Glutamatergic neuron (in vitro differentiated cells): ENCODE results near the gene WDR70. TPM values are rescaled to one million over a fixed set of nuclear protein-coding genes. Genes with fewer than 3 reads are reported as not detected.
A peak's percentile ranks its signal among the peaks of the same experiment; 100 is the strongest.
"Not testable (repeated sequence)": the region's sequence is repeated elsewhere in the genome, so short reads cannot be mapped to it uniquely, and the experiment has no call there.

Experiments used
- DNase-seq: peaks from one replicate; pipeline ENCODE4 v3.0.0; 2022
- H3K27ac Mint-ChIP-seq: one replicate; pipeline ENCODE4 v1.8.0; 2020; ENCODE audit warnings: mild to moderate bottlenecking, mixed read lengths, inconsistent platforms; ENCODE audit not compliant: unreplicated experiment
- H3K27me3 Mint-ChIP-seq: one replicate; pipeline ENCODE4 v1.8.0; 2020; ENCODE audit warnings: mild to moderate bottlenecking, moderate library complexity, mixed read lengths, inconsistent platforms; ENCODE audit not compliant: unreplicated experiment
- H3K36me3 Mint-ChIP-seq: one replicate; pipeline ENCODE4 v1.8.0; 2020; ENCODE audit warnings: mild to moderate bottlenecking, mixed read lengths, inconsistent platforms; ENCODE audit not compliant: unreplicated experiment
- H3K4me1 Mint-ChIP-seq: one replicate; pipeline ENCODE4 v1.8.0; 2020; ENCODE audit warnings: mild to moderate bottlenecking, low read depth, mixed read lengths, inconsistent platforms; ENCODE audit not compliant: unreplicated experiment
- H3K4me3 Mint-ChIP-seq: one replicate; pipeline ENCODE4 v1.8.0; 2020; ENCODE audit warnings: mild to moderate bottlenecking, mixed read lengths, inconsistent platforms; ENCODE audit not compliant: unreplicated experiment
- H3K9me3 Mint-ChIP-seq: one replicate; pipeline ENCODE4 v1.8.0; 2020; ENCODE audit warnings: mild to moderate bottlenecking, moderate library complexity, mixed read lengths, inconsistent platforms; ENCODE audit not compliant: unreplicated experiment
- CTCF ChIP-seq: fragments of 200-600 bp; sonication (generic); IDR thresholded peaks from one replicate; pipeline ENCODE4 v1.5.0; 2021; ENCODE audit not compliant: partially characterized antibody, unreplicated experiment
- long read RNA-seq: library from polyadenylated mRNA; unstranded; transcript quantifications from one replicate; pipeline ENCODE4 v2.0.0, GENCODE V29; 2020; ENCODE audit not compliant: unreplicated experiment
- total RNA-seq: library from RNA; stranded (reverse); fragmentation: NEBNext Ultra II Directional; extraction: Animal tissue kit (Norgen Biotek cat#: 25700); gene quantifications from one replicate; pipeline ENCODE4 v1.2.1, GENCODE V29; 2021; ENCODE audit not compliant: unreplicated experiment

The WDR70 gene
- total RNA-seq = 38.1 TPM
- long read RNA-seq, transcript WDR70-201 (18 exons, 2,983 nt) = major isoform, 15 of 21 reads
- long read RNA-seq, partial matches to known transcripts = 2 of 21 reads
- long read RNA-seq, other reads (novel, unspliced or antisense) = 4 of 21 reads

- not testable (repeated sequence) for H3K36me3 Mint-ChIP-seq, H3K9me3 Mint-ChIP-seq, H3K4me1 Mint-ChIP-seq, H3K27me3 Mint-ChIP-seq
- peak; percentile 84 for DNase-seq
- Mint-ChIP-seq H3K27ac (peak within 1 kb of the TSS; percentile 50), H3K4me3 (peak within 1 kb of the TSS; percentile 98)
- TF ChIP-seq CTCF = peak; percentile 28
These were observed at the start of gene WDR70 for GRCh38 chr5:37379100-37379628. WDR70 (plus strand) TSS chr5:37379318; CDS start chr5:37379368, 50 bp downstream.

- not testable (repeated sequence) for H3K9me3 Mint-ChIP-seq, H3K27me3 Mint-ChIP-seq, H3K27ac Mint-ChIP-seq, H3K36me3 Mint-ChIP-seq, H3K4me1 Mint-ChIP-seq, H3K4me3 Mint-ChIP-seq, DNase-seq
These were observed 44.4 kb upstream of the WDR70 start for GRCh38 chr5:37334754-37335153.

GRCh38 chr5:37342741-37343140, 36.4 kb upstream of the WDR70 start:
- not testable (repeated sequence) for H3K4me3 Mint-ChIP-seq, H3K4me1 Mint-ChIP-seq, H3K27ac Mint-ChIP-seq, H3K9me3 Mint-ChIP-seq, H3K36me3 Mint-ChIP-seq, H3K27me3 Mint-ChIP-seq, DNase-seq

GRCh38 chr5:37355161-37355560, 24.0 kb upstream of the WDR70 start:
- H3K27ac Mint-ChIP-seq = no peak overlapping the region
- H3K9me3 Mint-ChIP-seq = no peaks in the 10 kb centered on the region
- no peak for DNase-seq
- no peaks in the 10 kb centered on the region for H3K4me1 Mint-ChIP-seq
- no peak for TF ChIP-seq CTCF
- no peak overlapping the region for H3K4me3 Mint-ChIP-seq
- no peaks in the 10 kb centered on the region for H3K36me3 Mint-ChIP-seq
- no peaks in the 10 kb centered on the region for H3K27me3 Mint-ChIP-seq

- H3K9me3 Mint-ChIP-seq = no peaks in the 10 kb centered on the region
- H3K27ac Mint-ChIP-seq = peak overlapping the region; percentile 88
These were observed 8.6 kb upstream of the WDR70 start for GRCh38 chr5:37370550-37370863.

More at GRCh38 chr5:37370550-37370863, 8.6 kb upstream of the WDR70 start:
- Mint-ChIP-seq H3K4me3 (peak overlapping the region; percentile 99), H3K27me3 (peaks cover 6% of the 10 kb centered on the region), H3K36me3 (no peaks in the 10 kb centered on the region), H3K4me1 (peaks cover 10% of the 10 kb centered on the region)
- no peak for DNase-seq
- no peak for TF ChIP-seq CTCF
